Activated T-cell treated with anti-CD3 and anti-CD28 coated beads for 48 hours (primary cell): ENCODE results near the gene ACVR1B.

Source experiments
- DNase-seq: peaks from one replicate; pipeline ENCODE4 v3.0.0-alpha.2; 2020; ENCODE audit warnings: low read depth

Gene ACVR1B

GRCh38 chr12:51951199-51951842 lies at the start of gene ACVR1B:
Gene ACVR1B, plus strand, starts transcription at chr12:51951699. Its CDS starts 45 bp downstream, at chr12:51951744.
- peak; percentile 87 for DNase-seq

- no peak for DNase-seq
Observed at GRCh38 chr12:51901881-51902280, 49.6 kb upstream of the ACVR1B start.

GRCh38 chr12:51904951-51905470 lies 46.5 kb upstream of the ACVR1B start:
- DNase-seq = no peak

- DNase-seq = no peak
Observed at GRCh38 chr12:51905471-51906429, 45.7 kb upstream of the ACVR1B start.

- no peak for DNase-seq
Observed at GRCh38 chr12:51906430-51907082, 44.9 kb upstream of the ACVR1B start.

GRCh38 chr12:51907083-51907855 lies 44.2 kb upstream of the ACVR1B start, which contains the start of gene ACVRL1:
Gene ACVRL1, plus strand, starts transcription at chr12:51907504. Its CDS starts 4,971 bp downstream, at chr12:51912475.
- DNase-seq = no peak

GRCh38 chr12:51907856-51908425 lies 43.6 kb upstream of the ACVR1B start:
- DNase-seq = no peak

- DNase-seq = no peak
Observed at GRCh38 chr12:51908876-51909592, 42.5 kb upstream of the ACVR1B start.

- DNase-seq = no peak
Observed at GRCh38 chr12:51910168-51910567, 41.3 kb upstream of the ACVR1B start.

GRCh38 chr12:51910691-51911090 lies 40.8 kb upstream of the ACVR1B start:
- DNase-seq = no peak

GRCh38 chr12:51911307-51911706 lies 40.2 kb upstream of the ACVR1B start:
- no peak for DNase-seq

GRCh38 chr12:51911788-51912711 lies 39.4 kb upstream of the ACVR1B start:
- no peak for DNase-seq

- no peak for DNase-seq
Observed at GRCh38 chr12:51913071-51914033, 38.1 kb upstream of the ACVR1B start.

- no peak for DNase-seq
Observed at GRCh38 chr12:51914034-51914923, 37.2 kb upstream of the ACVR1B start.

GRCh38 chr12:51915003-51915625 lies 36.4 kb upstream of the ACVR1B start:
- DNase-seq = no peak

- DNase-seq = no peak
Observed at GRCh38 chr12:51915951-51916350, 35.5 kb upstream of the ACVR1B start.
